Stimulated activated CD4-positive, alpha-beta T cell treated with anti-CD3 and anti-CD28 coated beads, Interleukin-2, amount 100 ng/mL, for 4 hours (primary cell): ENCODE measurements around the gene CACNB3.
A peak's percentile ranks its signal among the peaks of the same experiment; 100 is the strongest.
"Not testable (repeated sequence)": the region's sequence is repeated elsewhere in the genome, so short reads cannot be mapped to it uniquely, and the experiment has no call there.

ENCODE experiments used
- DNase-seq: peaks from one replicate; pipeline ENCODE4 v3.0.0-alpha.2; 2020; ENCODE audit warnings: low read depth

CACNB3 gene

GRCh38 chr12:48854932-48855331 is 36.6 kb downstream of the CACNB3 start:
- DNase-seq: not testable (repeated sequence)

GRCh38 chr12:48856379-48856778 is 38.1 kb downstream of the CACNB3 start:
- DNase-seq: no peak

GRCh38 chr12:48857278-48857994 is 39.1 kb downstream of the CACNB3 start:
- DNase-seq: no peak

GRCh38 chr12:48858043-48858442 is 39.7 kb downstream of the CACNB3 start:
- DNase-seq: no peak

GRCh38 chr12:48859607-48860006 is 41.3 kb downstream of the CACNB3 start:
- no peak for DNase-seq

- DNase-seq: not testable (repeated sequence)
Measured at GRCh38 chr12:48860236-48860635, 41.9 kb downstream of the CACNB3 start.

GRCh38 chr12:48861111-48861510 is 42.8 kb downstream of the CACNB3 start:
- DNase-seq: no peak

- DNase-seq: no peak
Measured at GRCh38 chr12:48862760-48863159, 44.5 kb downstream of the CACNB3 start.

GRCh38 chr12:48863291-48863690 is 45.0 kb downstream of the CACNB3 start:
- DNase-seq: no peak

GRCh38 chr12:48865281-48866051 is 47.2 kb downstream of the CACNB3 start, which contains the start of gene RND1:
Gene RND1 (minus strand): TSS chr12:48865870. CDS start chr12:48865767, 103 bp downstream.
- DNase-seq: peak; percentile 72

- DNase-seq: no peak
Measured at GRCh38 chr12:48866052-48866711, 47.9 kb downstream of the CACNB3 start.

GRCh38 chr12:48868451-48868850 is 50.2 kb downstream of the CACNB3 start:
- no peak for DNase-seq

- DNase-seq: no peak
Measured at GRCh38 chr12:48869191-48869590, 50.9 kb downstream of the CACNB3 start.

GRCh38 chr12:48873096-48873495 is 54.8 kb downstream of the CACNB3 start:
- DNase-seq: no peak

- DNase-seq: not testable (repeated sequence)
Measured at GRCh38 chr12:48873534-48873933, 55.2 kb downstream of the CACNB3 start.

GRCh38 chr12:48875944-48876515 is 57.7 kb downstream of the CACNB3 start:
- no peak for DNase-seq
